HepG2 (cell line): Measurements from ENCODE around the gene INSL4. TPM values are rescaled to one million over a fixed set of nuclear protein-coding genes. Genes with fewer than 3 reads are reported as not detected.

ENCODE experiments used
- ATAC-seq: fragments of 200-7000 bp; cut with Tn5 transposase; 3 replicates; pipeline ENCODE4 v1.9.1; 2020; ENCODE audit warnings: mild to moderate bottlenecking, moderate library complexity
- BruUV-seq: library from RNA; stranded (reverse); fragments of 400-500 nt; replicated peaks from 2 replicates; lab custom pipeline; 2021; lab: Mats Ljungman, UMichigan
- CTCF ChIA-PET: fragments of 300-600 bp; formaldehyde crosslinking; extraction: SDS; loops from one replicate; lab custom pipeline; 2021; ENCODE audit warnings: low total read pairs, inconsistent platforms, low intra/inter-chr PET ratio; lab: Yijun Ruan, JAX
- POLR2A ChIA-PET: fragments of 350-600 bp; sonication (Branson Sonifier 250); formaldehyde crosslinking; loops from one replicate; lab custom pipeline; 2020; ENCODE audit warnings: antibody characterized with exemption, inconsistent platforms; lab: Yijun Ruan, JAX
- DNase-seq: peaks from one replicate; pipeline ENCODE4 v3.0.0-alpha.2; 2015; ENCODE audit warnings: low spot score
- FAIRE-seq: peaks from 3 replicates; lab custom pipeline; 2011; peaks lifted over from hg19 to GRCh38; lab: Jason Lieb, UNC
- H2AFZ ChIP-seq: one replicate; pipeline ENCODE4 v1.6.1; 2011; ENCODE audit warnings: low read length, inconsistent platforms
- H3K27ac ChIP-seq: fragments of 300-600 bp; 3 replicates; pipeline ENCODE4 v1.8.0; 2011; ENCODE audit warnings: mixed run types, mild to moderate bottlenecking, mixed read lengths, low read length, inconsistent platforms; ENCODE audit not compliant: insufficient read depth; ENCODE audit errors: extremely low read length
- H3K27me3 ChIP-seq, 2 experiments: fragments of 200-600 bp in 1 of 2; 2 replicates in 1 of 2; 3 replicates in 1 of 2; pipeline versions ENCODE4 v1.6.0 to v1.8.0; 2011; ENCODE audit warnings: low read length in 2 of 2, mild to moderate bottlenecking in 2 of 2, moderate library complexity in 2 of 2, inconsistent platforms in 1 of 2; ENCODE audit not compliant: insufficient read depth in 2 of 2, control insufficient read depth in 1 of 2
- H3K36me3 ChIP-seq, 2 experiments: fragments of 200-600 bp in 1 of 2; replicated peaks in 1 of 2; 2 replicates in 1 of 2; 3 replicates in 1 of 2; pipeline versions ENCODE4 v1.5.1 to v1.8.0; 2011; ENCODE audit warnings: low read length in 2 of 2, inconsistent platforms in 1 of 2; ENCODE audit not compliant: insufficient read depth in 2 of 2, control insufficient read depth in 1 of 2
- H3K4me1 ChIP-seq: 2 replicates; pipeline ENCODE4 v1.5.1; 2012; ENCODE audit warnings: low read length, inconsistent platforms; ENCODE audit not compliant: insufficient read depth
- H3K4me2 ChIP-seq: 2 replicates; pipeline ENCODE4 v1.6.0; 2011; ENCODE audit warnings: low read depth, low read length, inconsistent platforms
- H3K4me3 ChIP-seq, 3 experiments: fragments of 200-600 bp in 1 of 3; sonication (generic), shearing (Covaris generic) in 1 of 3; replicated peaks in 1 of 3; 2 replicates each; pipeline ENCODE4 v1.5.1; 2011 to 2016; ENCODE audit warnings: low read length in 3 of 3, inconsistent platforms in 2 of 3, low read depth in 2 of 3, mild to moderate bottlenecking in 2 of 3, control low read depth in 1 of 3, mixed read lengths in 1 of 3; ENCODE audit not compliant: insufficient read depth in 1 of 3
- H3K79me2 ChIP-seq: one replicate; pipeline ENCODE4 v1.6.1; 2011; ENCODE audit warnings: low read length, inconsistent platforms; ENCODE audit not compliant: insufficient read depth
- H3K9ac ChIP-seq: 2 replicates; pipeline ENCODE4 v1.6.0; 2011; ENCODE audit warnings: mild to moderate bottlenecking, low read depth, low read length, inconsistent platforms; ENCODE audit not compliant: insufficient read depth
- H3K9me3 ChIP-seq: 2 replicates; pipeline ENCODE4 v1.5.1; 2012; ENCODE audit warnings: mild to moderate bottlenecking, low read length
- H4K20me1 ChIP-seq: 2 replicates; pipeline ENCODE4 v1.6.0; 2011; ENCODE audit warnings: inconsistent platforms, mild to moderate bottlenecking, low read length, moderate library complexity; ENCODE audit not compliant: insufficient read depth
- ARID3A ChIP-seq: IDR thresholded peaks from 2 replicates; pipeline ENCODE4 v1.6.1; 2012; ENCODE audit warnings: low read depth, low read length, improper control_type of control experiment
- ELF3 ChIP-seq: IDR thresholded peaks from 2 replicates; pipeline ENCODE4 v1.6.1; 2016; ENCODE audit warnings: missing genetic modification reagents, missing compliant biosample characterization
- GFI1 ChIP-seq: sonication (generic); formaldehyde crosslinking; IDR thresholded peaks from 2 replicates; pipeline ENCODE4 v1.5.0; 2020; ENCODE audit warnings: missing genetic modification reagents, mild to moderate bottlenecking, borderline replicate concordance
- KLF12 ChIP-seq: sonication (generic); formaldehyde crosslinking; IDR thresholded peaks from 2 replicates; pipeline ENCODE4 v1.4.0; 2020; ENCODE audit warnings: missing genetic modification reagents, borderline replicate concordance
- RBM39 ChIP-seq: fragments of 200-400 bp; formaldehyde crosslinking; IDR thresholded peaks from one replicate; pipeline ENCODE4 v1.6.1; 2018; ENCODE audit warnings: antibody characterized with exemption, mild to moderate bottlenecking, low read depth, low read length; ENCODE audit not compliant: poor library complexity, severe bottlenecking
- SNRNP70 ChIP-seq: fragments of 200-400 bp; formaldehyde crosslinking; IDR thresholded peaks from 2 replicates; pipeline ENCODE4 v1.6.1; 2017; ENCODE audit warnings: mild to moderate bottlenecking, low read depth, low read length, moderate library complexity
- U2AF1 ChIP-seq: fragments of 200-400 bp; formaldehyde crosslinking; optimal IDR thresholded peaks from 2 replicates; pipeline ENCODE3; 2017; ENCODE audit warnings: mild to moderate bottlenecking, low read depth, low read length
- ZNF501 ChIP-seq: sonication (generic); formaldehyde crosslinking; IDR thresholded peaks from 2 replicates; pipeline ENCODE4 v1.5.1; 2020; ENCODE audit warnings: mild to moderate bottlenecking, moderate library complexity, missing genetic modification reagents
- ZNF562 ChIP-seq: sonication (generic); formaldehyde crosslinking; IDR thresholded peaks from 2 replicates; pipeline ENCODE4 v1.8.0; 2022; ENCODE audit warnings: missing genetic modification reagents, borderline replicate concordance
- WGBS: methylation state at CpG from one replicate; pipeline ENCODE4 v1.1.6; 2017; ENCODE audit warnings: low lambda C conversion rate; 5-methylcytosine and 5-hydroxymethylcytosine counted together
- in situ Hi-C: cut with HindIII; loops from 2 replicates; pipeline ENCODE4 v1.10.0; 2017; ENCODE audit warnings: low pct_unique_long_range_greater_than_20kb; ENCODE audit not compliant: extremely low pct_ligation_motif_present
- intact Hi-C: fragments of 100-400 bp; cut with micrococcal nuclease; formaldehyde crosslinking; loops from one replicate; pipeline ENCODE4 v1.10.0; 2022; ENCODE audit not compliant: unreplicated experiment
- polyA plus RNA-seq, 8 experiments: library from polyadenylated mRNA; depleted of rRNA in 3 of 8; stranded (reverse) in 7 of 8; unstranded in 1 of 8; fragments of >200 nt; fragmentation: Illumina TruSeq in 4 of 8; extraction: Trizol in 4 of 8; gene quantifications; 2 replicates each; pipeline versions ENCODE4 v1.2.1 to v1.2.3, GENCODE V29; 2011 to 2016; ENCODE audit warnings: low read depth in 4 of 8, missing spikeins in 1 of 8, mixed read lengths in 1 of 8; ENCODE audit not compliant: insufficient read depth in 1 of 8
- total RNA-seq, 5 experiments: library from RNA; depleted of rRNA; stranded (reverse); fragments of >200 nt; fragmentation: Illumina TruSeq; extraction: Trizol; gene quantifications; 2 replicates each; pipeline ENCODE4 v1.2.3, GENCODE V29; 2016; ENCODE audit warnings: low read depth in 1 of 5

The INSL4 gene
- total and polyA plus RNA-seq, 2 of the 13 experiments (the other 11 are each of a cell fraction or from before 2014, with no cell fraction given), result not detected

DNA sequence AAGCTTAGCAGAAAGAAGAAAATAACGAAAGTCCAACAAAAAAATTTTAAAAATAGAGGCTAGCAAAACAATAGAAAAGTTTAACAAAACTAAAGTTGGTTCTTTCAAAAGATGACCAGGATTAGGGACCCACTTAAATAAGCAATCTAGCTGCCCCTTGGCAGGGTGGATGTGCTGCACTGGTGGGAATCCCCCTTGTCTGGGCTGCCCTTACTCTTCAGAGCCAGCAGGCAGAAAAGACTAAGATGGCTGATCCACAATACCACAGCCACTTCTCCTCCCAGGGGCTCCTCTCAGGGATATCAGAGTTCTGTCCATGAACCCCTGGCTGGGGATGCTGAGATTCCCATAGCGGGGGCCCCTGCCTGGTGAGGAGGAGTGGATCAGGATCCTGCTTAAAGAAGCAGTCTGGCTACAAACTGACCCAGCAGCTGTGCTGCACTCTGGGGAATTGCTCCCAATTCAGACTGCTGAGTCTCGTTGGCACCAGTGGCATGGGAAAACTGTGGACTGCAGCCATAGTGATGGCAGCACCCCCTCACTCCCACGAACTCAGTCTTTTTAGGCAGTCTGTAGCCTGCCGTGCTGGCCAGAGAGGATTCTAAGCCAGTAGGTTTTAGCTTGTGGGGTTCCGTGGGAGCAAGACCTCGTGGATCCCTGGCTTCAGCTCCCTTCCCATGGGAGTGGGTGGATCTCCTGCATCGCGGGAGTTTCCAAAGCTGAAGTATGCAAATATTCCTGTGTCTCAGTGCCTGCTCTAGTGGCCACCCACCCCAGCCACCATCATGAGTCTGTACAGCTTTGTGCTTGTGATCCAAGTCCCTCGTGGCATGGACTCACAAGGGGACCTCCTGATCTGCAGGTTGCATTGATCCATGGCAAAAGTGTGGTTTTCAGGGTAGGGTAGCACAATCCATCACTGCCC, 42.9 kb upstream of the INSL4 start:
- no TSS peak for BruUV-seq
- FAIRE-seq (no peak), ATAC-seq (no peak), DNase-seq (no peak)
- no peak overlapping the region for H3K4me3 ChIP-seq
- no peak overlapping the region for H3K4me2 ChIP-seq
- WGBS, result 0% methylated on average over 2 of the region's 10 CpGs
- TF ChIP-seq RBM39, result no peak
- TF ChIP-seq SNRNP70, result no peak
- TF ChIP-seq U2AF1, result no peak
- TF ChIP-seq GFI1 (CRISPR knock-in tag), result no peak
- POLR2A ChIA-PET, result no interaction called here
- H4K20me1 ChIP-seq, result no peaks in the 10 kb centered on the region
- no peaks in the 10 kb centered on the region for H3K36me3 ChIP-seq
- no peak overlapping the region for H3K9ac ChIP-seq
- no peaks in the 10 kb centered on the region for H3K79me2 ChIP-seq
- no peak overlapping the region for H3K27ac ChIP-seq
- in situ Hi-C loops (loop anchor here (5.0 kb wide), 2 partner anchors 254 to 409 kb away; no protein-coding TSS in a partner anchor), intact Hi-C loops (loop anchor here (5.0 kb wide), 1 partner anchor 74 kb away; no protein-coding TSS in a partner anchor)
- no peaks in the 10 kb centered on the region for H3K9me3 ChIP-seq
- H3K27me3 ChIP-seq, result peaks cover 0 to 5% of the 10 kb centered on the region in 2 experiments; a peak in 2 of 5 replicates
- H2AFZ ChIP-seq, result no peak overlapping the region
- no peaks in the 10 kb centered on the region for H3K4me1 ChIP-seq
- CTCF ChIA-PET, result interaction anchor here (1.0 to 2.5 kb wide), 2 partner anchors 412 kb away, joined by 3 to 11 read pairs; no protein-coding TSS in a partner anchor

GRCh38 chr9:5191985-5192384, 39.2 kb upstream of the INSL4 start:
- intact Hi-C loops (no loop called here), in situ Hi-C loops (no loop called here)
- H3K9me3 ChIP-seq, result no peaks in the 10 kb centered on the region
- FAIRE-seq, result no peak
- ChIA-PET POLR2A (no interaction called here), CTCF (no interaction called here)
- H3K4me3 ChIP-seq, result no peak overlapping the region
- WGBS, result 31% methylated on average over 3 of the region's 3 CpGs
- no peak overlapping the region for H3K9ac ChIP-seq
- no peaks in the 10 kb centered on the region for H3K4me1 ChIP-seq
- no peak overlapping the region for H2AFZ ChIP-seq
- no TSS peak for BruUV-seq
- no peak overlapping the region for H3K27ac ChIP-seq
- H3K27me3 ChIP-seq, result peaks cover 0 to 8% of the 10 kb centered on the region in 2 experiments; a peak in 1 of 5 replicates
- H3K4me2 ChIP-seq, result no peak overlapping the region
- no peaks in the 10 kb centered on the region for H4K20me1 ChIP-seq
- no peaks in the 10 kb centered on the region for H3K79me2 ChIP-seq
- no peak for ATAC-seq
- DNase-seq, result no peak
- H3K36me3 ChIP-seq, result no peaks in the 10 kb centered on the region
- TF ChIP-seq ZNF501 (CRISPR knock-in tag), result no peak
- TF ChIP-seq ZNF562 (CRISPR knock-in tag), result no peak
- no peak for TF ChIP-seq ELF3
- TF ChIP-seq ARID3A, result no peak
- no peak for TF ChIP-seq KLF12
